H1 (cell line): ENCODE results near the gene GTF2H3. TPM values are rescaled to one million over a fixed set of nuclear protein-coding genes. Genes with fewer than 3 reads are reported as not detected.

Source experiments
- CTCF ChIA-PET: fragments of 300-600 bp; sonication (Branson Sonifier 250); formaldehyde crosslinking; loops from one replicate; lab custom pipeline; 2021; ENCODE audit not compliant: partially characterized antibody; lab: Charles Lee
- POLR2A ChIA-PET: fragments of 300-600 bp; sonication (Branson Sonifier 250); formaldehyde crosslinking; loops from one replicate; lab custom pipeline; 2021; ENCODE audit warnings: inconsistent platforms; ENCODE audit not compliant: partially characterized antibody; lab: Charles Lee
- DNase-seq, 2 experiments: peaks; one replicate each; pipeline versions ENCODE4 v3.0.0 to v3.0.0-alpha.2; 2010 to 2022; ENCODE audit warnings: low spot score in 2 of 2, low read depth in 1 of 2, mixed read lengths in 1 of 2
- FAIRE-seq: peaks from 2 replicates; lab custom pipeline; 2011; peaks lifted over from hg19 to GRCh38; lab: Jason Lieb, UNC
- H2AFZ ChIP-seq: 2 replicates; pipeline ENCODE4 v1.8.1; 2012; ENCODE audit warnings: low read length, inconsistent platforms
- H2AK5ac ChIP-seq: 2 replicates; pipeline ENCODE4 v1.6.1; 2013; ENCODE audit warnings: low read depth, low read length
- H2BK120ac ChIP-seq: replicated peaks from 2 replicates; pipeline ENCODE3; 2013; ENCODE audit warnings: low read depth, low read length, inconsistent platforms
- H2BK12ac ChIP-seq: 2 replicates; pipeline ENCODE4 v1.6.1; 2013; ENCODE audit warnings: low read depth, low read length
- H2BK15ac ChIP-seq: 2 replicates; pipeline ENCODE4 v1.6.1; 2013; ENCODE audit warnings: low read length
- H2BK20ac ChIP-seq: 2 replicates; pipeline ENCODE4 v1.6.1; 2013; ENCODE audit warnings: low read length
- H2BK5ac ChIP-seq: 2 replicates; pipeline ENCODE4 v1.6.1; 2013; ENCODE audit warnings: low read depth, low read length
- H3K14ac ChIP-seq: 2 replicates; pipeline ENCODE4 v1.6.1; 2013; ENCODE audit warnings: inconsistent platforms; ENCODE audit not compliant: insufficient read length
- H3K18ac ChIP-seq: 2 replicates; pipeline ENCODE4 v1.6.1; 2013; ENCODE audit warnings: low read length; ENCODE audit errors: extremely low read depth
- H3K23ac ChIP-seq: 2 replicates; pipeline ENCODE4 v1.6.1; 2013; ENCODE audit warnings: inconsistent platforms; ENCODE audit not compliant: insufficient read length
- H3K23me2 ChIP-seq: 2 replicates; pipeline ENCODE4 v1.6.1; 2013; ENCODE audit warnings: low read depth, low read length
- H3K27ac ChIP-seq: 2 replicates; pipeline ENCODE4 v1.6.1; 2011; ENCODE audit warnings: low read depth, low read length, inconsistent platforms
- H3K27me3 ChIP-seq, 4 experiments: replicated peaks in 1 of 4; 1 replicate in 1 of 4; 2 replicates in 3 of 4; pipeline versions ENCODE4 v1.6.1 to v1.8.1; 2011 to 2013; ENCODE audit warnings: low read length in 3 of 4, mild to moderate bottlenecking in 3 of 4, inconsistent platforms in 2 of 4, mixed read lengths in 2 of 4, moderate library complexity in 1 of 4; ENCODE audit not compliant: control insufficient read depth in 3 of 4, insufficient read depth in 3 of 4; ENCODE audit errors: extremely low read depth in 1 of 4
- H3K36me3 ChIP-seq, 4 experiments: 2 replicates each; pipeline versions ENCODE4 v1.6.1 to v1.8.1; 2011 to 2013; ENCODE audit warnings: mild to moderate bottlenecking in 4 of 4, low read length in 3 of 4, moderate library complexity in 2 of 4, control low read depth in 1 of 4, inconsistent platforms in 1 of 4; ENCODE audit not compliant: insufficient read depth in 4 of 4, control insufficient read depth in 2 of 4
- H3K4ac ChIP-seq: replicated peaks from 2 replicates; pipeline ENCODE3; 2013; ENCODE audit warnings: low read length, low read depth, mixed read lengths, inconsistent platforms; ENCODE audit not compliant: insufficient read length
- H3K4me1 ChIP-seq, 4 experiments: replicated peaks in 1 of 4; 1 replicate in 1 of 4; 2 replicates in 3 of 4; pipeline versions ENCODE4 v1.6.1 to v1.8.1; 2011 to 2013; ENCODE audit warnings: low read length in 3 of 4, inconsistent platforms in 2 of 4, mixed read lengths in 1 of 4; ENCODE audit not compliant: insufficient read depth in 4 of 4, control insufficient read depth in 3 of 4
- H3K4me2 ChIP-seq, 2 experiments: 2 replicates each; pipeline versions ENCODE4 v1.6.1 to v1.8.1; 2011 to 2013; ENCODE audit warnings: low read depth in 2 of 2, low read length in 2 of 2, control low read depth in 1 of 2, inconsistent platforms in 1 of 2, mild to moderate bottlenecking in 1 of 2; ENCODE audit not compliant: insufficient read depth in 1 of 2
- H3K4me3 ChIP-seq, 4 experiments: fragments of 200-600, 300-600 bp in 1 of 4; sonication (generic), shearing (Covaris generic), sonication (Bioruptor Twin) in 1 of 4; 2 replicates each; pipeline versions ENCODE4 v1.5.1 to v1.8.1; 2011 to 2016; ENCODE audit warnings: low read length in 4 of 4, low read depth in 3 of 4, control low read depth in 2 of 4, inconsistent platforms in 2 of 4, mild to moderate bottlenecking in 2 of 4, mixed read lengths in 1 of 4, moderate library complexity in 1 of 4; ENCODE audit not compliant: insufficient read depth in 2 of 4; ENCODE audit errors: extremely low read depth in 1 of 4
- H3K56ac ChIP-seq: replicated peaks from 2 replicates; pipeline ENCODE3; 2013; ENCODE audit warnings: low read depth, mild to moderate bottlenecking, mixed read lengths, low read length, inconsistent platforms; ENCODE audit not compliant: insufficient read length
- H3K79me1 ChIP-seq: 2 replicates; pipeline ENCODE4 v1.6.1; 2013; ENCODE audit warnings: low read depth, low read length, control low read depth
- H3K79me2 ChIP-seq, 2 experiments: 2 replicates each; pipeline versions ENCODE4 v1.6.1 to v1.8.1; 2012 to 2013; ENCODE audit warnings: low read length in 2 of 2, mild to moderate bottlenecking in 2 of 2, inconsistent platforms in 1 of 2; ENCODE audit not compliant: insufficient read depth in 2 of 2, control insufficient read depth in 1 of 2
- H3K9ac ChIP-seq, 4 experiments: replicated peaks in 1 of 4; 1 replicate in 1 of 4; 2 replicates in 3 of 4; pipeline versions ENCODE4 v1.6.1 to v1.8.1; 2011 to 2013; ENCODE audit warnings: low read depth in 3 of 4, low read length in 3 of 4, control low read depth in 2 of 4, mild to moderate bottlenecking in 2 of 4, moderate library complexity in 2 of 4, inconsistent platforms in 1 of 4; ENCODE audit errors: extremely low read depth in 1 of 4
- H3K9me3 ChIP-seq, 2 experiments: 2 replicates each; pipeline versions ENCODE4 v1.6.1 to v1.8.1; 2012 to 2013; ENCODE audit warnings: mild to moderate bottlenecking in 2 of 2, moderate library complexity in 2 of 2, control low read depth in 1 of 2, inconsistent platforms in 1 of 2, low read depth in 1 of 2, low read length in 1 of 2, mixed read lengths in 1 of 2; ENCODE audit not compliant: insufficient read depth in 2 of 2
- H4K20me1 ChIP-seq, 2 experiments: replicated peaks in 1 of 2; 2 replicates each; pipeline versions ENCODE3 to v1.8.1; 2011 to 2013; ENCODE audit warnings: inconsistent platforms in 2 of 2, low read length in 2 of 2, mild to moderate bottlenecking in 1 of 2; ENCODE audit not compliant: insufficient read depth in 2 of 2, control insufficient read depth in 1 of 2
- H4K5ac ChIP-seq: 2 replicates; pipeline ENCODE4 v1.6.1; 2013; ENCODE audit warnings: low read length, low read depth, mixed read lengths, inconsistent platforms; ENCODE audit not compliant: insufficient read length
- H4K8ac ChIP-seq: 2 replicates; pipeline ENCODE4 v1.8.0; 2013; ENCODE audit warnings: mild to moderate bottlenecking, moderate library complexity, low read length, inconsistent platforms; ENCODE audit not compliant: insufficient read depth; ENCODE audit errors: extremely low read depth
- H4K91ac ChIP-seq: replicated peaks from 2 replicates; pipeline ENCODE3; 2013; ENCODE audit warnings: low read length, mixed read lengths, inconsistent platforms; ENCODE audit not compliant: insufficient read length
- CBX8 ChIP-seq: fragments of 300-800, 300-1000 bp; sonication (generic); IDR thresholded peaks from 2 replicates; pipeline ENCODE4 v1.7.1; 2016; ENCODE audit warnings: low read depth, low read length, borderline replicate concordance
- EZH2 ChIP-seq: fragments of 200-600 bp; sonication (generic); IDR thresholded peaks from 2 replicates; pipeline ENCODE4 v1.7.1; 2012; ENCODE audit warnings: low read depth, mild to moderate bottlenecking, moderate library complexity, low read length, inconsistent platforms; ENCODE audit not compliant: severe bottlenecking
- FOSL1 ChIP-seq: IDR thresholded peaks from 2 replicates; pipeline ENCODE4 v1.6.1; 2011; ENCODE audit warnings: mild to moderate bottlenecking, low read depth, low read length, moderate library complexity; ENCODE audit not compliant: insufficient read depth
- GTF2F1 ChIP-seq: IDR thresholded peaks from 2 replicates; pipeline ENCODE4 v1.6.1; 2012; ENCODE audit warnings: low read depth, low read length, improper control_type of control experiment, borderline replicate concordance
- JUN ChIP-seq: IDR thresholded peaks from 2 replicates; pipeline ENCODE4 v1.6.1; 2011; ENCODE audit warnings: low read depth, mild to moderate bottlenecking, improper control_type of control experiment, low read length
- NRF1 ChIP-seq: IDR thresholded peaks from 2 replicates; pipeline ENCODE4 v1.6.1; 2011; ENCODE audit warnings: mild to moderate bottlenecking, low read depth, low read length, improper control_type of control experiment
- RAD21 ChIP-seq, 2 experiments: IDR thresholded peaks in 1 of 2; conservative IDR thresholded peaks in 1 of 2; 2 replicates each; pipeline ENCODE4 v1.6.1; 2011; ENCODE audit warnings: low read depth in 2 of 2, low read length in 2 of 2, improper control_type of control experiment in 1 of 2, inconsistent platforms in 1 of 2, mild to moderate bottlenecking in 1 of 2, moderate library complexity in 1 of 2
- TAF1 ChIP-seq: IDR thresholded peaks from 2 replicates; pipeline ENCODE4 v1.6.1; 2011; ENCODE audit warnings: mild to moderate bottlenecking, low read depth, low read length
- TCF12 ChIP-seq: IDR thresholded peaks from 2 replicates; pipeline ENCODE4 v1.6.1; 2011; ENCODE audit warnings: low read depth, mild to moderate bottlenecking, low read length
- ZNF274 ChIP-seq: IDR thresholded peaks from 2 replicates; pipeline ENCODE4 v1.7.0; 2012; ENCODE audit warnings: low read length, borderline replicate concordance; ENCODE audit errors: extremely low read depth
- WGBS, 2 experiments: shearing (Covaris generic) in 1 of 2; methylation state at CpG; one replicate each; pipeline versions ENCODE4 v1.1.6 to v1.1.7; 2013 to 2015; ENCODE audit warnings: low lambda C conversion rate in 2 of 2, mixed read lengths in 2 of 2, inconsistent platforms in 1 of 2, low coverage in 1 of 2, missing lambda C conversion rate in 1 of 2; ENCODE audit not compliant: insufficient replicate concordance in 2 of 2, insufficient coverage in 1 of 2, insufficient read length in 1 of 2; ENCODE audit errors: extremely low coverage in 1 of 2, missing lambda C conversion rate in 1 of 2; 5-methylcytosine and 5-hydroxymethylcytosine counted together
- polyA plus RNA-seq, 7 experiments: library from polyadenylated mRNA; depleted of rRNA in 3 of 7; stranded (reverse) in 5 of 7; unstranded in 2 of 7; fragments of >200 nt in 5 of 7; fragments of 200-250 nt in 2 of 7; gene quantifications; 1 replicate in 5 of 7; 2 replicates in 1 of 7; 4 replicates in 1 of 7; pipeline versions ENCODE4 v1.2.1 to v1.2.3, GENCODE V29; 2011 to 2013; ENCODE audit warnings: missing spikeins in 2 of 7, mixed read lengths in 2 of 7
- total RNA-seq: library from RNA; stranded (reverse); fragmentation: NEBNext Ultra II Directional; extraction: Animal tissue kit (Norgen Biotek cat#: 25700); gene quantifications from 2 replicates; pipeline ENCODE4 v1.2.1, GENCODE V29; 2021

GTF2H3 gene
- total and polyA plus RNA-seq, 2 of the 8 experiments (the other 6 are each of a cell fraction or from before 2014, with no cell fraction given), result 21.0 to 32.1 TPM

DNA sequence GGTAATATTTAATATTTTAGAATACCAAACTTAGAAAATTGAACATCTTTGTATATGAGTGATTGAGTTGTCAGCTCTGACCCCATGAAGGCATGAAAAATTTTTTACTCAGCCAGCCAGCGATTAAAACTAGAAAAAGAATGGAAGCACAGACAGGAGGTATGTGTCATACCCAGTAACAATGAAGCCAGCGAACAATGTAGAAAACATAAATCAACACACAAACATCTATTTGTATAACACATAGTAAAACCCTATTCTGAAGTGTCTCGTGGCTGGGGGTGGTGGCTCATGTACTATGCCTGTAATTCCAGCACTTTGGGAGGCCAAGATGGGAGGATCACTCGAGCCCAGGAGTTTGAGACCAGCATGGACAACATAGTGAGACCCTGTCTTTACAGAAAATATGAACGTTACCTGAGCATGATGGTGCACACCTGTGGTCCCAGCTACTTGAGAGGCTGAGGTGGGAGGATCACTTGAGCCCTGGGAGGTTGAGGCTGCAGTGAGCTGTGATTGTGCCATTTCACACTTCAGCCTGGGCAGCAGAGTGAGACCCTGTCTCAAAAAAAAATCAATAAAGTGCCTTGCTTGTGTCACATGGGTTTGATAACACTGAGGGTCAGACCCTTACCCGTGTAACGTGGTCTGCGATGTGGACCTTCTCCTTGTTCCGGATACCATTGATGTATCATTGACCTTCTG is 43.1 kb downstream of the GTF2H3 start:
- ChIA-PET CTCF (interaction anchor here (1.2 kb wide), 1 partner anchor 671 kb away, joined by 3 read pairs; no protein-coding TSS in a partner anchor), POLR2A (interaction anchor here (1.9 kb wide), 1 partner anchor 35 kb away, joined by 6 read pairs; the partner anchor contains the start of gene ATP6V0A2)
- Histone ChIP-seq H3K18ac (no peak overlapping the region), H2BK15ac (no peak overlapping the region), H3K23me2 (no peaks in the 10 kb centered on the region), H4K20me1 (peaks cover 0 to 2% of the 10 kb centered on the region in 2 experiments), H2BK12ac (no peak overlapping the region), H3K56ac (no peak overlapping the region), H3K23ac (no peak overlapping the region), H3K36me3 (no peaks in the 10 kb centered on the region; a peak in 1 of 8 replicates), H4K5ac (no peak overlapping the region), H2BK20ac (no peak overlapping the region), H3K9ac (no peak overlapping the region; a peak in 1 of 7 replicates), H2BK5ac (no peak overlapping the region), H3K27me3 (no peaks in the 10 kb centered on the region), H2AK5ac (no peak overlapping the region), H3K4me1 (peaks cover 0 to 1% (median 0%) of the 10 kb centered on the region in 4 experiments; a peak in 1 of 7 replicates), H3K79me2 (no peaks in the 10 kb centered on the region), H2AFZ (no peak overlapping the region), H2BK120ac (no peak overlapping the region), H4K8ac (no peak overlapping the region), H3K4me2 (no peak overlapping the region), H3K4me3 (no peak overlapping the region), H3K4ac (no peak overlapping the region), H3K9me3 (no peaks in the 10 kb centered on the region), H3K79me1 (no peaks in the 10 kb centered on the region), H3K27ac (no peak overlapping the region), H3K14ac (no peak overlapping the region), H4K91ac (no peak overlapping the region)
- TF ChIP-seq FOSL1 (no peak), TCF12 (no peak), EZH2 (no peak), RAD21 (IDR thresholded peaks at IDR 0.05 in 1 of 2, conservative IDR thresholded peaks at IDR 0.05 in 1 of 2; ENCODE audit: low read depth in 2 of 2, low read length in 2 of 2) (no peak), GTF2F1 (no peak), TAF1 (no peak), CBX8 (no peak), JUN (no peak), ZNF274 (no peak), NRF1 (no peak)
- WGBS, 2 experiments, result 91% methylated on average over 9 of the region's 9 CpGs; no CpG with 5 or more reads in 1 of the 2 experiments
- FAIRE-seq (no peak), DNase-seq (no peak)
